SH-SY5Y (cell line): ENCODE measurements around the gene MAGEF1.

Experiments used
- GATA2 ChIP-seq: IDR thresholded peaks from 2 replicates; pipeline ENCODE4 v1.6.1; 2011; ENCODE audit warnings: mild to moderate bottlenecking, low read depth, low read length
- GATA3 ChIP-seq: IDR thresholded peaks from 2 replicates; pipeline ENCODE4 v1.6.1; 2011; ENCODE audit warnings: low read depth, mild to moderate bottlenecking, low read length, moderate library complexity

- TF ChIP-seq GATA2: no peak
- no peak for TF ChIP-seq GATA3
Measured at GRCh38 chr3:184688882-184689271, 23.0 kb downstream of the MAGEF1 start.
